Prostate gland (tissue), 2 donors: ENCODE measurements around the gene TFAP2B. TPM values are rescaled to one million over a fixed set of nuclear protein-coding genes. Genes with fewer than 3 reads are reported as not detected.
A peak's percentile ranks its signal among the peaks of the same experiment; 100 is the strongest.

Experiments
- DNase-seq: peaks from one replicate; pipeline ENCODE4 v3.0.0-alpha.2; 2019; ENCODE audit warnings: low spot score
- H3K27ac ChIP-seq, 2 donors: fragments of 200-600 bp; sonication (generic); 2 replicates each; pipeline ENCODE4 v1.5.1; 2017 to 2019
- H3K27me3 ChIP-seq: fragments of 200-600 bp; sonication (generic); replicated peaks from 2 replicates; pipeline ENCODE4 v1.5.1; 2019; ENCODE audit not compliant: insufficient read depth
- H3K36me3 ChIP-seq, 2 donors: fragments of 200-600 bp; sonication (generic); 1 replicate in 1 of 2; 2 replicates in 1 of 2; pipeline versions ENCODE4 v1.5.1 to v1.8.1; 2017 to 2019
- H3K4me1 ChIP-seq: fragments of 200-600 bp; sonication (generic); replicated peaks from 2 replicates; pipeline ENCODE4 v1.5.1; 2019
- H3K4me3 ChIP-seq, 2 donors: fragments of 200-600 bp; sonication (generic); 2 replicates each; pipeline ENCODE4 v1.5.1; 2017 to 2019
- H3K9me3 ChIP-seq: fragments of 200-600 bp; sonication (generic); 2 replicates; pipeline ENCODE4 v1.5.1; 2017
- CTCF ChIP-seq, 4 experiments: fragments of 200-600 bp in 2 of 4; fragments of 450-650 bp in 2 of 4; sonication (generic) in 2 of 4; IDR thresholded peaks; 1 replicate in 3 of 4; 2 replicates in 1 of 4; pipeline ENCODE4 v1.5.1; 2016 to 2019; ENCODE audit warnings: antibody characterized with exemption in 4 of 4, mild to moderate bottlenecking in 2 of 4, moderate library complexity in 2 of 4
- POLR2A ChIP-seq: fragments of 450-650 bp; IDR thresholded peaks from one replicate; pipeline ENCODE4 v1.6.1; 2016; ENCODE audit warnings: antibody characterized with exemption, mild to moderate bottlenecking
- POLR2AphosphoS5 ChIP-seq: sonication (generic); formaldehyde crosslinking; IDR thresholded peaks from one replicate; pipeline ENCODE4 v1.6.1; 2017; ENCODE audit warnings: antibody characterized with exemption
- WGBS: methylation state at CpG from one replicate; pipeline ENCODE4 v1.1.5; 2018; 5-methylcytosine and 5-hydroxymethylcytosine counted together
- intact Hi-C: fragments of 100-400 bp; cut with DNase I; formaldehyde crosslinking; loops from one replicate; pipeline ENCODE4 v1.14.2; 2022
- total RNA-seq, 2 donors: library from RNA; depleted of rRNA; stranded (reverse); fragments of >200 nt; gene quantifications; one replicate each; pipeline ENCODE4 v1.1.0, GENCODE V29; 2016

The TFAP2B gene
- total RNA-seq, 2 donors from 2014 or later = 0.06 TPM; not detected in 1

GRCh38 chr6:50849796-50850180, 31.1 kb downstream of the TFAP2B start:
- DNase-seq = no peak
- WGBS = 1% methylated on average over 22 of the region's 22 CpGs
- no peaks in the 10 kb centered on the region for H3K36me3 ChIP-seq
- intact Hi-C loops = no loop called here
- peaks cover 6% of the 10 kb centered on the region for H3K4me1 ChIP-seq
- H3K27ac ChIP-seq = no peak overlapping the region
- no peaks in the 10 kb centered on the region for H3K9me3 ChIP-seq
- TF ChIP-seq POLR2AphosphoS5 (no peak), POLR2A (no peak), CTCF (IDR thresholded peaks at IDR 0.05) (no peak)
- peaks cover 45% of the 10 kb centered on the region for H3K27me3 ChIP-seq
- no peak overlapping the region for H3K4me3 ChIP-seq

- H3K9me3 ChIP-seq = no peaks in the 10 kb centered on the region
- peak overlapping the region in 1 of 2 donors; percentile 5 for H3K4me3 ChIP-seq
- H3K27me3 ChIP-seq = peaks cover 40% of the 10 kb centered on the region
- H3K4me1 ChIP-seq = peaks cover 6% of the 10 kb centered on the region
- no peaks in the 10 kb centered on the region for H3K36me3 ChIP-seq
- intact Hi-C loops = no loop called here
- no peak for DNase-seq
- no peak for TF ChIP-seq POLR2AphosphoS5
- TF ChIP-seq CTCF (IDR thresholded peaks at IDR 0.05) = no peak
- no peak for TF ChIP-seq POLR2A
- WGBS = 4% methylated on average over 28 of the region's 55 CpGs
- H3K27ac ChIP-seq = no peak overlapping the region
Measured at GRCh38 chr6:50850223-50851048, 31.8 kb downstream of the TFAP2B start.

- H3K4me1 ChIP-seq = peaks cover 6% of the 10 kb centered on the region
- no peaks in the 10 kb centered on the region for H3K36me3 ChIP-seq
- no peak for DNase-seq
- TF ChIP-seq POLR2AphosphoS5 (no peak), POLR2A (no peak), CTCF (IDR thresholded peaks at IDR 0.05) (no peak)
- no peak overlapping the region for H3K27ac ChIP-seq
- no peak overlapping the region for H3K4me3 ChIP-seq
- intact Hi-C loops = no loop called here
- H3K9me3 ChIP-seq = no peaks in the 10 kb centered on the region
- peaks cover 34% of the 10 kb centered on the region for H3K27me3 ChIP-seq
- 12% methylated on average over 31 of the region's 31 CpGs for WGBS
Measured at GRCh38 chr6:50851049-50851845, 32.6 kb downstream of the TFAP2B start.

- H3K27ac ChIP-seq = no peak overlapping the region
- H3K9me3 ChIP-seq = no peaks in the 10 kb centered on the region
- peaks cover 24% of the 10 kb centered on the region for H3K27me3 ChIP-seq
- H3K4me1 ChIP-seq = peaks cover 6% of the 10 kb centered on the region
- H3K36me3 ChIP-seq = no peaks in the 10 kb centered on the region
- WGBS = 11% methylated on average over 6 of the region's 6 CpGs
- intact Hi-C loops = no loop called here
- no peak for DNase-seq
- TF ChIP-seq POLR2A = no peak
- TF ChIP-seq POLR2AphosphoS5 = no peak
- TF ChIP-seq CTCF (IDR thresholded peaks at IDR 0.05) = no peak
- H3K4me3 ChIP-seq = no peak overlapping the region
Measured at GRCh38 chr6:50853939-50854338, 35.3 kb downstream of the TFAP2B start.
